ENCODE data around the gene GJD3. TPM values are rescaled to one million over a fixed set of nuclear protein-coding genes. Genes with fewer than 3 reads are reported as not detected.
A peak's percentile ranks its signal among the peaks of the same experiment; 100 is the strongest.

GJD3 gene
- total RNA-seq, 1 experiment from 2014 or later, result not detected

- H2BK120ac ChIP-seq (ENCODE audit: low read depth, low read length, poor library complexity, severe bottlenecking), result no peak overlapping the region
- no peak overlapping the region for H4K8ac ChIP-seq (replicated peaks; ENCODE audit: insufficient read length, low read depth, low read length)
- H2AFZ ChIP-seq (ENCODE audit: low read length), result no peak overlapping the region
- no peak overlapping the region for H4K5ac ChIP-seq (ENCODE audit: insufficient read length, low read depth, low read length)
- H3K14ac ChIP-seq (ENCODE audit: insufficient read depth, low read length), result peak overlapping the region; percentile 51; the same call in 1 of the 2 replicates
- H3K4ac ChIP-seq (ENCODE audit: low read depth, low read length), result no peak overlapping the region
- H3K56ac ChIP-seq (ENCODE audit: insufficient read length, low read depth, low read length), result no peak overlapping the region
- no peak for DNase-seq
- H4K20me1 ChIP-seq (ENCODE audit: control insufficient read depth, insufficient read depth, insufficient read length), result no peaks in the 10 kb centered on the region
- H2BK5ac ChIP-seq (ENCODE audit: insufficient read length, low read length), result no peak overlapping the region
- H4K91ac ChIP-seq (ENCODE audit: insufficient read length, low read depth, low read length), result no peak overlapping the region
- H3K4me2 ChIP-seq (ENCODE audit: insufficient read depth, insufficient read length, low read length), result no peak overlapping the region
- no peak overlapping the region for H3K27ac ChIP-seq (ENCODE audit: insufficient read length, low read depth, low read length)
- no peak overlapping the region for H2BK15ac ChIP-seq (ENCODE audit: low read depth, low read length)
- peaks cover 62% of the 10 kb centered on the region for H3K27me3 Mint-ChIP-seq (ENCODE audit: low read depth)
- no peak overlapping the region for H3K23ac ChIP-seq (ENCODE audit: insufficient read length, low read depth, low read length)
- no peak overlapping the region for H3K9ac ChIP-seq (ENCODE audit: extremely low read depth, insufficient read length, low read length)
- H3K18ac ChIP-seq (ENCODE audit: insufficient read length, low read depth, low read length), result peak overlapping the region; percentile 43
- H2BK12ac ChIP-seq (ENCODE audit: insufficient read length, low read depth, low read length), result no peak overlapping the region
- H3T11ph ChIP-seq (ENCODE audit: low read length), result no peak overlapping the region
- H3K79me2 ChIP-seq (ENCODE audit: insufficient read depth, low read length), result no peaks in the 10 kb centered on the region
- H2BK20ac ChIP-seq (ENCODE audit: low read depth, low read length, poor library complexity, severe bottlenecking), result no peak overlapping the region
- no peak overlapping the region; a peak in 1 of 7 replicates for H3K27ac Mint-ChIP-seq
- no peaks in the 10 kb centered on the region for H3K79me1 ChIP-seq (ENCODE audit: insufficient read depth, low read depth, low read length, poor library complexity, severe bottlenecking)
- no peaks in the 10 kb centered on the region for H3K9me3 Mint-ChIP-seq
- no peak overlapping the region for H2AK5ac ChIP-seq (ENCODE audit: insufficient read length, low read length)
- WGBS (ENCODE audit: extremely low coverage, insufficient read length, low lambda C conversion rate), result no CpG with 5 or more reads among the region's 17 CpGs
- H3K9me3 ChIP-seq (ENCODE audit: control insufficient read depth, low read depth, low read length), result no peaks in the 10 kb centered on the region
- H3K4me3 Mint-ChIP-seq, result peak overlapping the region in 1 of 2 experiments; percentile 62; a peak in 2 of 5 replicates
- no peak for TF ChIP-seq CTCF (conservative IDR thresholded peaks at IDR 0.05)
- no peaks in the 10 kb centered on the region; the same call in 1 of the 2 replicates for H3K27me3 ChIP-seq (ENCODE audit: insufficient read depth, low read length)
- peaks cover 68 to 72% of the 10 kb centered on the region in 2 experiments for H3K4me1 Mint-ChIP-seq
- H3K4me1 ChIP-seq (ENCODE audit: insufficient read depth, low read length), result peaks cover 9% of the 10 kb centered on the region; the same call in 1 of the 2 replicates
- peaks cover 1% of the 10 kb centered on the region for H3K23me2 ChIP-seq (ENCODE audit: insufficient read length, low read depth, low read length, poor library complexity, severe bottlenecking)
- H3K36me3 Mint-ChIP-seq (ENCODE audit: insufficient read depth in 1 of 3, low read depth in 3 of 3), result peaks cover 20 to 33% (median 31%) of the 10 kb centered on the region in 3 experiments
Measured at GRCh38 chr17:40350689-40351358, 13.7 kb downstream of the GJD3 start.
